Forelimb muscle (tissue), 1 donor: Measurements from ENCODE around the gene OR9Q2. TPM values are rescaled to one million over a fixed set of nuclear protein-coding genes. Genes with fewer than 3 reads are reported as not detected.
"Not testable (repeated sequence)": the region's sequence is repeated elsewhere in the genome, so short reads cannot be mapped to it uniquely, and the experiment has no call there.

ENCODE experiments used
- DNase-seq: peaks from one replicate; pipeline ENCODE4 v3.0.0-alpha.2; 2013; ENCODE audit warnings: low read depth
- polyA plus RNA-seq: library from polyadenylated mRNA; unstranded; fragments of 120-200 nt; gene quantifications from one replicate; pipeline ENCODE4 v1.2.1, GENCODE V29; 2013; ENCODE audit not compliant: insufficient read length

OR9Q2 gene
- polyA plus RNA-seq, result not detected

- no peak for DNase-seq
Measured at GRCh38 chr11:58188770-58189169, at the start of gene OR9Q2. OR9Q2 (plus strand) TSS chr11:58189070; CDS start chr11:58190491, 1,421 bp downstream.

DNA sequence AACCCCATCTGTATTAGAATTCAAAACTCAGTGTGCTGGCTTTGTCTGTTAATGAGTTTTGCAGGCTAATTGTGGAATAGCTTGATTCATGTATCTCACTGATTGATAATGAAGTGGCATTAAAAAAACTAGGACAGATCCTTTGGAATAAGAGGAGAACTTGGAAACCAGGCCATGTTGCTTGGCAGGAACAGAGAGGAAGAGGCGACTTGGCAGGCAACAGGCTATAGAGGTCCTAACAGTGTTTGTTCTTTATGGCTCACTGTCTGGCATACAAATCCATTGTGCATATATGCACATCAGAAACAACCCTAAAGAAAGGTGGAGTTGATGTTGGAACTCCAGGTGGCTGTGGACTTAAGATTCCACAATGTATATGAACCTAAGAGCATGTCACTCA, 46.1 kb upstream of the OR9Q2 start:
- no peak for DNase-seq

DNA sequence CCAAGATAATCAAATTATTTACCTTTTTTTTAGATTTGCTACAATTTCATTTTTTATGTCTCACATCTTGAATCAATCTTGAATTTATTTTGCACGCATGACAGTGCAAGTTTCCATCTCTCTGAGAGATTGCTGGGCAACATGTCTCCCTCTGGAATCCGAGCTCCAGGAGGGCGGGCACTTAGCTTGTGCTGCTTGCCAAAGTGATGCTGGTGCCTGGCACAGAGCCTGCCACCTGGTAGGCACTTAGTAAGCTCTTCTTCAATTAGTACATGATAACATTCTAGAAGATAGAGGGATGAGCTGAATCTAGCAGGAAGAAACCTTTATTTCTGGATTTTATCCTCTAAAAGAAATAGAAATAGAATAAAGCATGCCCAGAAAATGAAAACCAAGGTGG, 36.1 kb upstream of the OR9Q2 start:
- no peak for DNase-seq

GRCh38 chr11:58164389-58164788, 24.5 kb upstream of the OR9Q2 start:
- no peak for DNase-seq

DNA sequence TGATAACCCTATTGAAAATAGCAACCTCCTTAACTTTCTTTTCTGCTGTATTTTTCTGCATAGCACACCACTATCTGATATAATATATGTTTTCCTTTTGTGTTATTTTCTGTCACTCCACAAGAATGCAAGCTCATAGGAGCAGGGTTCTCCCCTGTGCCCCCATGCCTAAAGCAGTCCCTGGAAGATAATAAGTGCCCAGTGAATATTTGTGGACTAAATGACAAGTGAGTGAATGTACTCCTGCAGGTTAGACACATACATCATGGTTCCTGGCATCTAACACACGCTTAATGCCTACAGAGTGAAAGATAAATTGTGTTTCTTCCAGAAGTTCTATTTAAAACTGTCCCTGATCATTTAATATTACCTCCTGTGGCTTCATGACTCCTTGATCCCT, 23.9 kb upstream of the OR9Q2 start:
- no peak for DNase-seq

DNA sequence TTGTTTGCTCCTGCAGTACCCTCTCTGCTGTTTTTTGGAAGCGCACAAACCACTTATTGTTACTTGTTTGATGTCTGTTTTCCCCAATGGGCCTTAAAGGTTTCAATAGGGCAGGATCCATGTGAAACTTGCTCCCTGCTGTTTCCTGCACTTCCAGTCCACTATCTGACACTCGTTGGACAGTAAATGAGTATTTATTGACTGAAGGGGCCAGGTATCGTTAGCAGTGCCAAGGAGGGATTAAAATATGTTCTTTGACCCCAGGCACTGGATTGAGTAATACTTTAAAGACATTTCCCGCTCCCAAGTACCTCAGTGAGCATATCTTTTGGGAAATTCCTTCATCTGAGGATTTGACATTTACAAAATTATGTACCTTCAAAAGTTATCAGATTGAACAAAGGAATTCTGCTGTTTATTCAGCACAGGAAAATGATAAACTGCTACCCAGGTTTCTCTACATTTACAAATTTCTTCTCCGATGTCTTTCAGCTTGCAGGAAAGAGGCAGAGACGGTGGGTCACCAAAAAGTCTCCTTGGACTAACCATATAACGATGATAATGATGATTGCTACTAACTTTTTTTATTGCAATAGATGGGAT, 23.3 kb upstream of the OR9Q2 start:
- DNase-seq, result no peak

DNA sequence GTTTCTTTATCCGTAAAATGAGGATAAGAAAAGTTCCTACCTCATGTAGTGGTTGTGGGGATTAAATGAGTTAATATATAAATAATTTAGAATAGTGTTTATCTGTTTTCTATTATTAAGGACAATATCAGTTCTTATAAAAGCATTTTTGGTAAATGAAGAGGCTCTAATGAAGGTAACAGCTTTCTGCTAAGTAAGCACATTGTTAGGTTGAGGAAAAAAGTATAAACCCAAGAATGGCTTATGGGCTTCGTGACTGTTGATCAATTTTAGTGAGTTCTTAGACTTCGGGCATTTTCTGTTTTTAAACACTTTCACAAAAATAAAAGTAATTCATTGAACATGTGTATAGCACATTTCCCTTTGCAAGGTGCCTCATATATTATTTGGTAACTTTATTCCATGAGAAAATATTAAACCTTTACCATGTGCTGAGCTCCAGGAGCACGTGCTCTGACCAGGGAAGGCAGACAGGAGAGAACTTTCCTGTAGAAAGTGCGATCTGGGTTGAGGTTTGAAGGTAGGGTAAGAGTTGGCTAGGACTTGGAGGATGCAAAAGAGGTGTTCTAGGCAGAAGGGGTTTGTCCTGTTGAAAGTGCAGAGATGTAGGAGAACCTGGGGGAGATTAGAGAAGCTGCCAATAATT, 11.3 kb upstream of the OR9Q2 start:
- no peak for DNase-seq

- no peak for DNase-seq
Measured at GRCh38 chr11:58178444-58178843, 10.4 kb upstream of the OR9Q2 start.

- DNase-seq, result no peak
Measured at GRCh38 chr11:58179648-58180047, 9.2 kb upstream of the OR9Q2 start.

DNA sequence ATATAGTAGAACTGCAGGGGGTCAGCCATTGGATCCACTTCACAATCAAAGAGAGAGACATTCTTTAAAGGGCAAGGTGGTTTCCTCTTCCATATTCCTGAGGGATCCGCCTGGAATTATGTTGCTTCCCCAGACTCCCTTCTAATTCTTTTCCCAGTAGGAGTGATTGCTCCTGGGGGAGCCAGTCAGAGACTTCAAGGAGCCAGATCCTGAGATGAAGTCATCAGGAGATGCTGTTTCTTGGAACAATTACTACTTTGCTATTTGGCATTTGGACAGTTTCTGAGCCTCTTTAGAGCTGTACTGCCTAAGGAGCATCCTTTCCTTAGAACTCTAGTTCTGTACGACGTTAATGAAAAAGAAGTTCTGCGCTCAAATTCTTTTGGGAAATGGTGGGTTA, 1.9 kb upstream of the OR9Q2 start:
- no peak for DNase-seq

DNA sequence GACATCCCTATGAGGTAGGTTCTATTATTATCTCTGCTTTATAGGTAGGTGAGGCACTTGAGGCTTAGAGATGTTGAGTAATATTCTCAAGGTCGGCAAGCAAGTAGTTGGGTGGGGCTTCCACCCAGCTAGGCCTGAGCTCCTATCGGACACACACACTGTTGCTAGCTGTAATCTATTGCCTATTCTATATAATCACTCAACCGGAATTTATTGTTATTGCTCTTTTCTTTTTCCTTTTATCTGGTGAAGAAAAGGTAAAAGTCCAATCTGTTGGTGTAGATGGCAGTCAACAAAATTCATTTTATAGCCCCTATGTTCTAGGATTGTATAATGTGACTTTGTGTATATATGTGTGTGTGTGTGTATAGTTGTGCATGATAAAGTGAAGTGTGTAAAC, 3.4 kb downstream of the OR9Q2 start:
- no peak for DNase-seq

DNA sequence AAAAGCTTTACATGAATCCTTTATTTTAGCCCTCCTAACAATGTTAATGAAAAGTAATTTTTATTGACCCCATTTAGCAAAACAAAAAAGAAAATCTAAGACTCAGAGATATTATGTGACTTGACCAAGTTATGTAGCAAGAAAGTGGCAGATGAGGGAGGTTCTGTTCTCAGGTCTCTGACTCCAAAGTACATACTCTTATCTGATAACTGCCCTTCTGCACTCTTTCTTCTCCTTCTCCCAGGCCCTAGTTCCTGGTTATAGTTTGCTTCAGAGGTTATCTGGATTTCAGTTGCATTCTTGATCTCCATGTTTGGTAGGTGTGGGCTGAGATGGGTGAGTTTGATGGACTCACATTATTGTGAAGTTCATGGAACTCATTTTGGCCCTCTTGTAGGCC, 4.5 kb downstream of the OR9Q2 start:
- DNase-seq, result no peak

GRCh38 chr11:58195939-58196338, 7.1 kb downstream of the OR9Q2 start:
- DNase-seq, result no peak

DNA sequence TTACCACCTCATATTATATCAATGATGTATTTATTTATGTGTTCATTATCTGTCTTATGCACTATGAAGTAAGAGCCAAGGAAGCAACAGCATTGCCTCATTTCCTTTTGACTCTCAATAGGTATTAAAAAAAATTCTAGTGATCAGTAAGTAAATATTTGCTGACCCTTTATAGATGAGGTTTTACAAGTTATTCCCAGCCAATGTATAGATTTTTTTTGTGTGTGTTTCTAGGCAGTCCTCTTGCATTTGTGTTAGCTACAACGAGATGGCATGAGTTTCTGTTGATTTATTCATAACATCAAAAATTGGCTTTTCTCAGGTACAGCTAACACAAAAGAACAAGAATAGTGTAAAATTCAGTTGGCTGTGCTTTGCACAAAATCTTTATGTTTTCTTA, 10.4 kb downstream of the OR9Q2 start:
- no peak for DNase-seq

- no peak for DNase-seq
Measured at GRCh38 chr11:58204042-58204441, 15.2 kb downstream of the OR9Q2 start, which contains the start of gene OR1S2. OR1S2 (minus strand) TSS chr11:58204142; CDS start chr11:58204142, 0 bp downstream.

- DNase-seq, result not testable (repeated sequence)
Measured at GRCh38 chr11:58212420-58212819, 23.6 kb downstream of the OR9Q2 start, which contains the start of gene OR1S1. OR1S1 (plus strand) TSS chr11:58212720.

DNA sequence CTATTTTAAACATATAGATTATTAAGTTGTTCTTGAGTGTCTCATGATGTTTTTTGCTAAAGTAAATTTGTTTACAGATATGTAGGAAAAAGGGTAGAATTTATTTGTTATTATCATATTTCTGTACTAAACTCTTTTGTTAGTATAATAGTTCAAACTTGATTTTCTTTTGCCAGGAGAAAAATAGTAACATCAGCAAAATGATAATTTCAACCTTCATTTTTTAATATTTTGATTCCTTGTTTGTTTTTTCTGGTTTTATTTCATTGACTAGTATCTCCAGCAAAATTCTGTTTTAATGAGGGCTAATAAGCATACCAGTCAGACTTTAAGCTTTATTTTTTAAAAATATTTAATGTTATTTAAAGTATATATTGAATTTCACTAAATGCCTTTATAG, 27.6 kb downstream of the OR9Q2 start:
- DNase-seq, result no peak

- DNase-seq, result no peak
Measured at GRCh38 chr11:58222721-58223120, 33.9 kb downstream of the OR9Q2 start.

DNA sequence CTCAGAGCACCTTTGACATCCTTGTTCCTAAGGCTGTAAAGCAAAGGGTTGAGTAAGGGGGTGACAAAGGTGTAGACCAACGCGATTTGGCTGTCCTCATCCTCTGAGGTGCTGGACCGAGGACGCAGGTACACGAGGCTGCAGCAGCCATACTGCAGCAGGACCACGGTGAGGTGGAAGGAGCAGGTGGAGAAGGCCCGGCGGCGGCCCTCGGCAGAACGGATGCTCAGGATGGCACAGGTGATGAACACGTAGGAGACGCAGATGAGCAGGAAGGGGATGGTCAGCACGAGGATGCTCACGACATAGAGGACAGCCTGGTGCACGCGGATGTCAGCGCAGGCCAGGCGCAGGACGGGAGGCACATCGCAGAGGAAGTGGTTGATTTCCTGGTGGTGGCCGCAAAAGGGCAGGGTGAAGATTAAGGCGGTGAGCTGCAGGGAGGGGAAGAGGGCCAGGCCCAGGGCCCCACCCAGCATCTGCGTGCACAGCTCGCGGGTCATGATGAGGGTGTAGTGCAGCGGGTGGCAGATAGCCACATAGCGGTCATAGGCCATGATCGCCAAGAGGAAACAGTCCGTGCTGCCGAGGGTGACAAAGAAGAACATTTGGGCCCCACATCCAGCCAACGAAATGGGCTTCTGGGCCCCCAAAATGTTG, 39.2 kb downstream of the OR9Q2 start:
- no peak for DNase-seq
